Measurements from ENCODE around the gene SP8. TPM values are rescaled to one million over a fixed set of nuclear protein-coding genes. Genes with fewer than 3 reads are reported as not detected.

Gene SP8
- total RNA-seq, 1 experiment from 2014 or later, result 0.76 TPM

- Histone ChIP-seq H4K20me1 (ENCODE audit: insufficient read depth) (no peaks in the 10 kb centered on the region), H3K4me2 (ENCODE audit: low read length) (no peak overlapping the region), H3K4me1 (ENCODE audit: control insufficient read depth in 1 of 2, insufficient read depth in 2 of 2, low read length in 2 of 2) (no peaks in the 10 kb centered on the region), H3K36me3 (ENCODE audit: control insufficient read depth in 1 of 2, insufficient read depth in 2 of 2, low read length in 2 of 2) (no peaks in the 10 kb centered on the region), H3K9ac (ENCODE audit: low read length) (no peak overlapping the region), H3K79me2 (ENCODE audit: insufficient read depth, low read length) (no peaks in the 10 kb centered on the region), H3K4me3 (replicated peaks in 1 of 2; ENCODE audit: low read depth in 1 of 2, low read length in 2 of 2) (no peak overlapping the region), H3K27ac (ENCODE audit: low read depth, low read length) (no peak overlapping the region), H3K27me3 (ENCODE audit: insufficient read depth, low read length) (no peaks in the 10 kb centered on the region), H3K9me2 (ENCODE audit: insufficient read depth) (no peaks in the 10 kb centered on the region), H2AFZ (ENCODE audit: low read depth, low read length, poor library complexity, severe bottlenecking) (no peak overlapping the region), H3K9me3 (ENCODE audit: control insufficient read depth in 1 of 2, insufficient read depth in 1 of 2, low read depth in 1 of 2, low read length in 2 of 2) (no peaks in the 10 kb centered on the region)
- ATAC-seq (no peak), DNase-seq (ENCODE audit: low read depth, low spot score) (no peak)
- TF ChIP-seq ATF3 (IDR thresholded peaks at IDR 0.05) (no peak), CEBPB (IDR thresholded peaks at IDR 0.05; ENCODE audit: low read depth) (no peak), EZH2phosphoT487 (IDR thresholded peaks at IDR 0.05; ENCODE audit: borderline replicate concordance) (no peak), TCF7L2 (IDR thresholded peaks at IDR 0.05; ENCODE audit: borderline replicate concordance, extremely low read depth, insufficient read depth, insufficient read length) (no peak), ZNF274 (IDR thresholded peaks at IDR 0.05; ENCODE audit: low read depth, low read length) (no peak), YY1 (IDR thresholded peaks at IDR 0.05; ENCODE audit: extremely low read depth, insufficient replicate concordance, low read depth, low read length) (no peak), POLR2A (IDR thresholded peaks at IDR 0.05; ENCODE audit: borderline replicate concordance, extremely low read depth, insufficient read depth, insufficient read length) (no peak), JUND (IDR thresholded peaks at IDR 0.05) (no peak), MAX (IDR thresholded peaks at IDR 0.05) (no peak), SIN3A (IDR thresholded peaks at IDR 0.05; ENCODE audit: low read depth) (no peak), ZFX (IDR thresholded peaks at IDR 0.05) (no peak), REST (IDR thresholded peaks at IDR 0.05; ENCODE audit: low read depth) (no peak)
- ChIA-PET POLR2A (no interaction called here), RAD21 (ENCODE audit: low non-redundant PET in 1 of 2, low total read pairs in 2 of 2, uncharacterized antibody in 2 of 2, unreplicated experiment in 2 of 2) (interaction anchor here in 1 of 2 experiments (0.7 kb wide), 1 partner anchor 26 kb away, joined by 3 read pairs; no protein-coding TSS in a partner anchor), CTCF (no interaction called here)
- intact Hi-C loops (cut with micrococcal nuclease), result no loop called here
- BruUV-seq (replicated peaks), result no TSS peak
Measured at GRCh38 chr7:20804345-20804744, 17.7 kb upstream of the SP8 start.

Data from HCT116 (cell line).